ENCODE results near the gene SLC22A1. TPM values are rescaled to one million over a fixed set of nuclear protein-coding genes. Genes with fewer than 3 reads are reported as not detected.
"Not testable (repeated sequence)": the region's sequence is repeated elsewhere in the genome, so short reads cannot be mapped to it uniquely, and the experiment has no call there.

SLC22A1 gene
- total RNA-seq, 1 experiment from 2014 or later: 7.3 TPM

GRCh38 chr6:160134779-160135547 is 13.3 kb downstream of the SLC22A1 start:
- no peak for DNase-seq
- H3K36me3 ChIP-seq (replicated peaks; ENCODE audit: control insufficient read depth, insufficient read depth, low read length): no peaks in the 10 kb centered on the region
- H3K27me3 ChIP-seq (ENCODE audit: control insufficient read depth, insufficient read depth, low read length): peaks cover 23% of the 10 kb centered on the region
- no peak overlapping the region for H3K4me3 ChIP-seq (ENCODE audit: insufficient read depth, low read depth, low read length)

- no peak for DNase-seq
- H3K36me3 ChIP-seq (replicated peaks; ENCODE audit: control insufficient read depth, insufficient read depth, low read length): no peaks in the 10 kb centered on the region
- no peak overlapping the region for H3K4me3 ChIP-seq (ENCODE audit: insufficient read depth, low read depth, low read length)
- peaks cover 21% of the 10 kb centered on the region for H3K27me3 ChIP-seq (ENCODE audit: control insufficient read depth, insufficient read depth, low read length)
Observed at GRCh38 chr6:160135907-160136655, 14.5 kb downstream of the SLC22A1 start.

GRCh38 chr6:160137130-160137988 is 15.7 kb downstream of the SLC22A1 start:
- no peaks in the 10 kb centered on the region for H3K36me3 ChIP-seq (replicated peaks; ENCODE audit: control insufficient read depth, insufficient read depth, low read length)
- no peak for DNase-seq
- no peak overlapping the region for H3K4me3 ChIP-seq (ENCODE audit: insufficient read depth, low read depth, low read length)
- H3K27me3 ChIP-seq (ENCODE audit: control insufficient read depth, insufficient read depth, low read length): peaks cover 16% of the 10 kb centered on the region; the same call in 1 of the 2 replicates

GRCh38 chr6:160137989-160138835 is 16.6 kb downstream of the SLC22A1 start:
- DNase-seq: no peak
- Histone ChIP-seq H3K36me3 (replicated peaks; ENCODE audit: control insufficient read depth, insufficient read depth, low read length) (no peaks in the 10 kb centered on the region), H3K27me3 (ENCODE audit: control insufficient read depth, insufficient read depth, low read length) (peaks cover 14% of the 10 kb centered on the region; the same call in 1 of the 2 replicates), H3K4me3 (ENCODE audit: insufficient read depth, low read depth, low read length) (no peak overlapping the region)

GRCh38 chr6:160138839-160139419 is 17.3 kb downstream of the SLC22A1 start:
- no peaks in the 10 kb centered on the region for H3K36me3 ChIP-seq (replicated peaks; ENCODE audit: control insufficient read depth, insufficient read depth, low read length)
- H3K4me3 ChIP-seq (ENCODE audit: insufficient read depth, low read depth, low read length): no peak overlapping the region
- H3K27me3 ChIP-seq (ENCODE audit: control insufficient read depth, insufficient read depth, low read length): peaks cover 8% of the 10 kb centered on the region; the same call in 1 of the 2 replicates
- DNase-seq: no peak

GRCh38 chr6:160139420-160139851 is 17.8 kb downstream of the SLC22A1 start:
- Histone ChIP-seq H3K36me3 (replicated peaks; ENCODE audit: control insufficient read depth, insufficient read depth, low read length) (no peaks in the 10 kb centered on the region), H3K4me3 (ENCODE audit: insufficient read depth, low read depth, low read length) (no peak overlapping the region), H3K27me3 (ENCODE audit: control insufficient read depth, insufficient read depth, low read length) (peaks cover 7% of the 10 kb centered on the region; the same call in 1 of the 2 replicates)
- no peak for DNase-seq

GRCh38 chr6:160140493-160140892 is 18.9 kb downstream of the SLC22A1 start:
- DNase-seq; H3K27me3 ChIP-seq (ENCODE audit: control insufficient read depth, insufficient read depth, low read length); H3K36me3 ChIP-seq (replicated peaks; ENCODE audit: control insufficient read depth, insufficient read depth, low read length); H3K4me3 ChIP-seq (ENCODE audit: insufficient read depth, low read depth, low read length): not testable (repeated sequence)

- H3K27me3 ChIP-seq (ENCODE audit: control insufficient read depth, insufficient read depth, low read length): no peaks in the 10 kb centered on the region; the same call in 1 of the 2 replicates
- H3K36me3 ChIP-seq (replicated peaks; ENCODE audit: control insufficient read depth, insufficient read depth, low read length): no peaks in the 10 kb centered on the region
- DNase-seq: no peak
- H3K4me3 ChIP-seq (ENCODE audit: insufficient read depth, low read depth, low read length): no peak overlapping the region
Observed at GRCh38 chr6:160141001-160141726, 19.5 kb downstream of the SLC22A1 start.

- Histone ChIP-seq H3K4me3 (ENCODE audit: insufficient read depth, low read depth, low read length) (no peak overlapping the region), H3K36me3 (replicated peaks; ENCODE audit: control insufficient read depth, insufficient read depth, low read length) (no peaks in the 10 kb centered on the region), H3K27me3 (ENCODE audit: control insufficient read depth, insufficient read depth, low read length) (no peaks in the 10 kb centered on the region)
- no peak for DNase-seq
Observed at GRCh38 chr6:160142115-160142715, 20.6 kb downstream of the SLC22A1 start.

- DNase-seq: no peak
- no peak overlapping the region for H3K4me3 ChIP-seq (ENCODE audit: insufficient read depth, low read depth, low read length)
Observed at GRCh38 chr6:160146454-160147145, 25.0 kb downstream of the SLC22A1 start.

GRCh38 chr6:160147146-160147536 is 25.5 kb downstream of the SLC22A1 start:
- DNase-seq: no peak
- H3K36me3 ChIP-seq (replicated peaks; ENCODE audit: control insufficient read depth, insufficient read depth, low read length): no peaks in the 10 kb centered on the region
- no peak overlapping the region for H3K4me3 ChIP-seq (ENCODE audit: insufficient read depth, low read depth, low read length)
- no peaks in the 10 kb centered on the region for H3K27me3 ChIP-seq (ENCODE audit: control insufficient read depth, insufficient read depth, low read length)

More at GRCh38 chr6:160146454-160147145, 25.0 kb downstream of the SLC22A1 start:
- H3K27me3 ChIP-seq (ENCODE audit: control insufficient read depth, insufficient read depth, low read length): no peaks in the 10 kb centered on the region
- no peaks in the 10 kb centered on the region for H3K36me3 ChIP-seq (replicated peaks; ENCODE audit: control insufficient read depth, insufficient read depth, low read length)

GRCh38 chr6:160154471-160154870 is 32.9 kb downstream of the SLC22A1 start:
- Histone ChIP-seq H3K4me3 (ENCODE audit: insufficient read depth, low read depth, low read length) (no peak overlapping the region), H3K27me3 (ENCODE audit: control insufficient read depth, insufficient read depth, low read length) (no peaks in the 10 kb centered on the region), H3K36me3 (replicated peaks; ENCODE audit: control insufficient read depth, insufficient read depth, low read length) (no peaks in the 10 kb centered on the region)
- DNase-seq: no peak
